Ramos (cell line): Measurements from ENCODE around the gene SIAH2.
"Not testable (repeated sequence)": the region's sequence is repeated elsewhere in the genome, so short reads cannot be mapped to it uniquely, and the experiment has no call there.

Source experiments
- in situ Hi-C: fragments of 300-500 bp; cut with MboI; formaldehyde crosslinking; loops from one replicate; pipeline ENCODE4 v1.14.3; 2022; ENCODE audit warnings: low sequenced_read_pairs; ENCODE audit not compliant: unreplicated experiment

Gene SIAH2

GRCh38 chr3:150763122-150763840 is at the start of gene SIAH2:
TSS of gene SIAH2 (minus strand) at chr3:150763169. CDS start at chr3:150762849, 320 bp downstream.
- in situ Hi-C loops = no loop called here

- in situ Hi-C loops = no loop called here
Observed at GRCh38 chr3:150811984-150812383, 49.0 kb upstream of the SIAH2 start.

GRCh38 chr3:150810641-150811040 is 47.7 kb upstream of the SIAH2 start:
- in situ Hi-C loops = no loop called here

GRCh38 chr3:150806185-150806835 is 43.3 kb upstream of the SIAH2 start:
- in situ Hi-C loops = no loop called here

- in situ Hi-C loops = no loop called here
Observed at GRCh38 chr3:150805354-150805753, 42.4 kb upstream of the SIAH2 start.

GRCh38 chr3:150803440-150803985 is 40.5 kb upstream of the SIAH2 start:
- in situ Hi-C loops = no loop called here

- in situ Hi-C loops = no loop called here
Observed at GRCh38 chr3:150800722-150801121, 37.8 kb upstream of the SIAH2 start.

GRCh38 chr3:150798122-150798618 is 35.2 kb upstream of the SIAH2 start:
- in situ Hi-C loops = no loop called here

GRCh38 chr3:150797155-150797554 is 34.2 kb upstream of the SIAH2 start:
- in situ Hi-C loops = no loop called here

- in situ Hi-C loops = not testable (repeated sequence)
Observed at GRCh38 chr3:150796527-150796926, 33.6 kb upstream of the SIAH2 start.

GRCh38 chr3:150793641-150794040 is 30.7 kb upstream of the SIAH2 start:
- in situ Hi-C loops = no loop called here

- in situ Hi-C loops = no loop called here
Observed at GRCh38 chr3:150790629-150791028, 27.7 kb upstream of the SIAH2 start.

GRCh38 chr3:150789451-150789850 is 26.5 kb upstream of the SIAH2 start:
- in situ Hi-C loops = no loop called here

GRCh38 chr3:150787741-150788370 is 24.9 kb upstream of the SIAH2 start:
- in situ Hi-C loops = no loop called here

GRCh38 chr3:150786791-150787190 is 23.8 kb upstream of the SIAH2 start:
- in situ Hi-C loops = no loop called here

- in situ Hi-C loops = no loop called here
Observed at GRCh38 chr3:150784747-150785125, 21.8 kb upstream of the SIAH2 start.

- in situ Hi-C loops = no loop called here
Observed at GRCh38 chr3:150783920-150784746, 21.2 kb upstream of the SIAH2 start.

- in situ Hi-C loops = no loop called here
Observed at GRCh38 chr3:150783316-150783715, 20.3 kb upstream of the SIAH2 start.

- in situ Hi-C loops = no loop called here
Observed at GRCh38 chr3:150779402-150779858, 16.5 kb upstream of the SIAH2 start.

GRCh38 chr3:150778793-150779401 is 15.9 kb upstream of the SIAH2 start:
- in situ Hi-C loops = no loop called here
